NCI-H2227 (cell line): ENCODE data around the gene STAP2.
"Not testable (repeated sequence)": the region's sequence is repeated elsewhere in the genome, so short reads cannot be mapped to it uniquely, and the experiment has no call there.

Experiments
- DNase-seq: peaks from one replicate; lab custom pipeline; 2025; ENCODE audit not compliant: unreplicated experiment; lab: John Stamatoyannopoulos, UW

STAP2 gene

GRCh38 chr19:4301590-4302242 lies 36.9 kb downstream of the STAP2 start:
- DNase-seq: no peak

DNA sequence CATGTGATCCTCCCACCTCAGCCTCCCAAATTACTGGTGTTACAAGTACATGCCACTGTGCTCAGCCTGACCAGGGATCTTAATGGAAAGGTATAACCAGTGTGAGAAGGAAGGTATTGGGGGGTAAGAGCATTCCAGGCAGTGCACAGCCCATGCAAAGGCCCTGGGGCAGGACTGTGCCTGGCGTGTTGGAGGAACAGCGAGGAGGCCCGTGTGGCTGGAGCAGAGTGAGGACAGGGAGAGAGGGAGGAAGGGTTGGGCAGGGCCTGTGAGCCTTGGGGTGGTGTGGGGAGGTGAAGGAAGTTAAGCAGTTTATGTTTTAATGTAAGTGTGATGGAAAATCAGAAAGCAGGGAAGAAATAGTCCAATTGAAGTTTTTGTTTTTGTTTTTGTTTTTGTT lies 38.0 kb downstream of the STAP2 start:
- no peak for DNase-seq

DNA sequence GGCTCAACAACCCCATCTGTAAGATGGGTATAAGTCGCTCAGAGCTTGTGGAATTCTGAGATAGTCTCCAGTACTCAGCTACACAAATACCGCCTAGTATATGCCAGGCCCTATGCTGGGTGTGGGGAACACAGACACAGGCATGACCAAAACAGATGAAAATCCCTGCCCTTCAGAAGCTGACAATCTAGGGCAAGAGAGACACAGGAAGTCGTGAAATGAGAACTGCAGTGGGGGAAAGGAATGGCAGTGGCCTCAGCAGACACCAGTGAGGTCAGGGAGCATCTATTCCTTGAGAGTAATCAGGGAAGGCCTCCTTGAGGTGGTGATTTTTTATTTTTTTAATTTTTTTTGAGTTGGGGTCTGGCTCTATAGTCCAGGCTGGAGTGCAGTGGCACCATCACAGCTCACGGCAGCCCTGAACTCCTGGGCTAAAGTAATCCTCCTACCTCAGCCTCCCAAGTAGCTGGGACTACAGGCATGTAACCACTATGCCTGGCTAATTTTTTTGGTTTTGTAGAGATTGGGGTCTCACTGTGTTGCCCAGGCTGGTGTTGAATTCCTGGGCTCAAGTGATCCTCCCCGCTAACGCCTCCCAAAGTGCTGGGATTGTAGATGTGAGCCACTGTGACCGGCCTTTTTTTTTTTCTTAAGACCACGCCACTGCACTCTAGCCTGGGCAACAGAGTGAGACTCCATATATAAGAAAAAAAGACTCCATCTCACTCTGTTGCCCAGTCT lies 39.6 kb downstream of the STAP2 start:
- no peak for DNase-seq

DNA sequence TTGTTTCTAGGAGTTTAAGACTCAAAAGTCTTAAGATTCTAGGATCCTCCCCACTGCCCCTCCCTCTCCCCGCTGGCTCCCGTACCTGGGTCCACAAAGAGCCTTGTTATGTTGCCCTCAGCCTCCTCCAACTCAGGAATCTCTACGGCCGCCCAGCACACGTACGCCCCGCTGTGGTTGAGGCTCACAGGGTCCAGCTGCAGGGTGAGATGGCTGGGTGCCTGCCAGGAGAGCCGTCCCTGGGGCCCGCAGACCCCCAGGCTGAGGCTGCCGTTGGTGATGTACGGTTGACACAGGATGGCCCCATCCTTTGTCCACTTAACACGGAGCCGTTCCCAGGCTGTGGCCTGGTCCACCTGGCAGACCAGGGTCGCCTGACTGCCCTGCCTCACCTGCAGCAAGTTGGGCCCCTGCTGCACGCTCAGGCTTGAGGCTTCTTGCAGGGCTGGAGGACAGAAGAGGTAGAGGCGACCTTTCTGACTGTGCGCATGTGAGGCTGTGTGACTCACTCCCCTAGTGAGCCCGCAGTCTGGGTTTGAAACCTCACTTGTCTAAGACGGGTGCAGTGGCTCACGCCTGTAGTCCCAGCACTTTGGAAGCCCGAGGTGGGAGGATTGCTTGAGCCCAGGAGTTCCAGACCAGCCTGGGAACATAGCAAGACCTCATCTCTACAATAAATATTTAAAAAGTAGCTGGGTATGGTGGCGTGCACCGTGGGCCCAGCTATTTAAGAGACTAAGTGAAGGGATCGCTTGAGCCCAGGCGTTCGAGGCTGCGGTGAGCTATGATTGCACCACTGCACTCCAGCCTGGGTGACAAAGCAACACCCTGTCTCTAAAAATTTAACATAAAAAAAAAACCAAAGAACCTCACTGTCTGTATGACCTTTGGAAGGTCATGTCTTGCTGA lies 40.5 kb downstream of the STAP2 start:
- no peak for DNase-seq

DNA sequence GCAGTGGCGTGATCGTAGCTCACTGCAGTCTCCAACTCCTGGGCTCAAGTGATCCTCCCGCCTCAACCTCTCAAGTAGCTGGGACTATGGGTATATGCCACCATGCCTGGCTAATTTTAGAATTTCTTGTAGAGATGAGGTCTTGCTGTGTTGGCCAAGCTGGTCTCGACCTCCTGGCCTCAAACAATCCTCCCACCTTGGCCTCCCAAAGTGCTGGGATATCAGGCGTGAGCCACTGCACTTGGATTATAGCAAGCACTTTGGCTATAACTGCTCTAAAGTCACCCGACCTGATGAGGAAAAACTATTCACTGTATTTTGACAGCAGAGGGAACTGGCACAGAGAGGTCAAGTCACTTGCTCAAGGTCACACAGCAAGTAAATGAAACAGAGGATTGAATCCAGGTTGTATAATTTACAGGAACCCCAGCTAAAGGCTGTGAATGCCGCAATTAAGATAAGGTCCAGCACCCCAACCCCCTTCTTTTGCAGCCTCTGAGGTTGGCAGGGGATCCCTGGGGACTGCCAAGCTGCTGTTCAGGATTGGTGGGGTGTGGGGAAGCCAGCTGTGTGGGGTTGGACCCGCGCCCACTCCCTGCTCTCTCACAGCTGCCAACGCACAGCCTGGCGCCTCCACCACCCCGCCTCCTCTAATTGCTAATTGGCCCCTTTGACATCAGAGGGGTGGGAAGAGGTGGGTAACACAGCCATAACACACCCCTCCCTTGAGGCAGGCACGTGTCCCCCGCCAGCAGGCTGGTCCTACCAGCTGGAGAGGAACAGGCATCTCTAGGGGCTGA lies 42.5 kb downstream of the STAP2 start:
- peak; percentile 77 for DNase-seq

GRCh38 chr19:4294389-4294788 lies 44.2 kb downstream of the STAP2 start:
- DNase-seq: no peak

DNA sequence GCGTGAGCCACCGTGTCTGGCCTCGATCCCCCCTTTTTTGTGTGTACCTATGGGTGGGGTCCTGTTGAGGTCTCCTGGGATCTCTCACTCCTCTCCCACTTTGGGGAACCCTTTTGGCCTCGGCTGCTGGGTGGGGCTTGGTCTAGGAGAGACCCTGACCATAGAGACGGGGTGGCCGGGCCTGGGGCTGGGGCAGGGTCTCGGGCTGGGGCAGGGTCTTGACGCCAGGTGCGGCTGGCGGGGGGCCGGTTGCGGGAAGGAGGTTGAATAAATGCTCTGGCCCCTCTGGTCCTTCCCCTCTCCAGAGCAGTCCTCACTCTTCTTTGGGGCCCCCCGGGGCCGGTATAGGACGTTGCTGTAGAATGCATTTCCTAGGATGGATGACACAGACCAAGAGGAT lies 46.1 kb downstream of the STAP2 start:
- DNase-seq: no peak

- DNase-seq: no peak
Observed at GRCh38 chr19:4291184-4291732, 47.4 kb downstream of the STAP2 start.

GRCh38 chr19:4288091-4288777 lies 50.4 kb downstream of the STAP2 start:
- no peak for DNase-seq

GRCh38 chr19:4286141-4286540 lies 52.5 kb downstream of the STAP2 start:
- not testable (repeated sequence) for DNase-seq

DNA sequence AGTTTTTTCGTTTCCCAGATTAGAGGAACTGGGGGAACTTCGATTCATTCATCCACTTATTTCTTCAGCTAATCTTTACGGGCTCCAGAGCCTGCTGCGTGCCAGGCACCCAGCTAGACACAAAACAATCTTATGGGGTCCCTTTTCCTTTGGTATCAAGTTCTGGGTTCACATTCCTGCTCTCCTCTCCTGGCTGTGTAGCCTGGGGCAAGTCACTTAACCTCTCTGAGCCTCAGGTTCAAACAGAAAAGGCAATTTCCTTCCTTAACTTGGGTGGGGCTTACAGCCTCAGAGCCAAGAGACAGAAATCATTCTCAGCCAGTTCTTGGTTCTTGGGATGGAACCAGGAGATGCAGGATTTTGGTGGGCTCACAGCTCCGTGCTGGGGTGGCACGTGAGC lies 53.7 kb downstream of the STAP2 start:
- DNase-seq: no peak

DNA sequence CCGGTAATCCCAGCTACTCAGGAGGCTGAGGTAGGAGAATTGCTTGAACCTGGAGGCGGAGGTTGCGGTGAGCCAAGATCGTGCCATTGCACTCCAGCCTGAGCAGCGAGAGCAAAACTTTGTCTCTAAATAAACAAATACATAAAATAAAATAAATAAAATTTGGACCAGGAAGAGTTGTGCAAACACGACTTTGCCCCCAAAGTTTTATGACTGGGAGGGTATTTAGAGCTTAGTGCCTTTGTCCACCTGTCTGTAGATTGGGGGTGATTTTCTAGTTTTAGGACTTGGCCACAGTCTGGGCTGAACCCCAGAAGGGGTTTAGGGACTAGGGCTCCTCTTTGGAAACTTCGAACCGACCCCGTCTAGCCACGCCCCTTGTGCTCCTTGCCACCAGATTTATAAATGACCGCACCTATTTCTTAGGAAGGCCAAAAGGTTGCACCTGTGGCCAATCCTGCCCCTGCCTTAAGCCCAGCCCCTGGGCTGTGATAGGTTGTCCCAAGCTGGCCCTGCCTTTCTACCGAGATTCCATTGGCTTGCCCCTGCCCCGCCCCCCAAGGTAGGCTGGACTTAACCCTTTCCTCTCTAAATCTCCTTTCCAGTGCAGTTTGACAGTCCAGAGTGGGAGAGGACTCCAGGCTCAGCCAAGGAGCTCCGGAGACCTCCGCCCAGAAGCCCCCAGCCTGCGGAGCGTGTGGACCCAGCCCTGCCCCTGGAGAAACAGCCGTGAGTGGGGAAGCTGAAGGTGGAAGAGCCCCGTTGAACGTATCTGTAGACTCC lies 54.3 kb downstream of the STAP2 start:
- no peak for DNase-seq

DNA sequence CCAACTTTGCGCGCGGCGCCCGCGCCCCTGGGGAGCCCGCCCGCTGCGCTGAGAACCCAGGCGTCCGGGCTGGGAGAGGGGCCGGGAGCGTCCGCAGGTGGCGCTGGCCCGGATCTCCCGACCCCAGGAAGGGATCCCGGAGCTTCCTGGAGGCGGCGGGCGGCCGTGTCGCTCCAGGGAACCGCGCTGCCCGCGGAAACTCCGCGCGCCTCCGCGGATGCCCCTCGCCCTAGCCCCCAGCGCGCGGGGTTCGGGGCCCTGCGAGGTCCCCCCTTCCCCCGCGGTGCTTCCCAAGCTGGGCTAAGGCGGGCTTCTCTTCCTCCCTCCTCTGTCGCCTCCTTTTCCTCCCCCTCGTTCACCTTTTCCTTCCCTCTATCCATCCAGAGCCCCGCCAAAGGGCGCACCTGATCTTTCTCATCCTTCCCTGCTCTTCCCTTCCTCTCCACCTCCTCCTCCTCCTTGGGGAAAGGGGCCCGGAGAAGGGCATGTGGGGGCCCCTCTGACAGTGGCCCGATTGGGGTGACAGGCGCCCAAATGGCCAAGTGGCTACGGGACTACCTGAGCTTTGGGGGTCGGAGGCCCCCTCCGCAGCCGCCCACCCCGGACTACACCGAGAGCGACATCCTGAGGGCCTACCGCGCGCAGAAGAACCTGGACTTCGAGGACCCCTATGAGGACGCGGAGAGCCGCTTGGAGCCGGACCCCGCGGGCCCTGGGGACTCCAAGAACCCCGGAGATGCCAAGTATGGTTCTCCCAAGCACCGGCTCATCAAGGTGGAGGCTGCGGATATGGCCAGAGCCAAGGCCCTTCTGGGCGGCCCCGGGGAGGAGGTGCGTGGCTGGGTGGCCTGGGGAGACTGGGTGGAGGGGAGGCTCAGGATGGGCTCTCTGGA lies 58.9 kb downstream of the STAP2 start:
- no peak for DNase-seq

DNA sequence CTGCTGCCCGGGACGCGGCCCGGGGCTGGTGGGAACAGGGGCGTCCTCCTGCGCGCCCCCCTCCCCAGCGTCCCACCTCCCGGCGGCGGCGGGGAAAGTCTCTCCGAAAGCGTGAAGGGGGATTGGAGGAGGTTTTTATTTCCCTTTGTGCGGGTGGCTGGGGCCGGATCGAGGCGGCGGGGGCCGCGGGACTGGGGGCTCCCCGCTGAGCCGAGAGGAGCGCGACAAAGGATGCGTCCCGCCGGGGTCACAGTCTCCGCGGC lies 59.4 kb downstream of the STAP2 start:
- DNase-seq: no peak

DNA sequence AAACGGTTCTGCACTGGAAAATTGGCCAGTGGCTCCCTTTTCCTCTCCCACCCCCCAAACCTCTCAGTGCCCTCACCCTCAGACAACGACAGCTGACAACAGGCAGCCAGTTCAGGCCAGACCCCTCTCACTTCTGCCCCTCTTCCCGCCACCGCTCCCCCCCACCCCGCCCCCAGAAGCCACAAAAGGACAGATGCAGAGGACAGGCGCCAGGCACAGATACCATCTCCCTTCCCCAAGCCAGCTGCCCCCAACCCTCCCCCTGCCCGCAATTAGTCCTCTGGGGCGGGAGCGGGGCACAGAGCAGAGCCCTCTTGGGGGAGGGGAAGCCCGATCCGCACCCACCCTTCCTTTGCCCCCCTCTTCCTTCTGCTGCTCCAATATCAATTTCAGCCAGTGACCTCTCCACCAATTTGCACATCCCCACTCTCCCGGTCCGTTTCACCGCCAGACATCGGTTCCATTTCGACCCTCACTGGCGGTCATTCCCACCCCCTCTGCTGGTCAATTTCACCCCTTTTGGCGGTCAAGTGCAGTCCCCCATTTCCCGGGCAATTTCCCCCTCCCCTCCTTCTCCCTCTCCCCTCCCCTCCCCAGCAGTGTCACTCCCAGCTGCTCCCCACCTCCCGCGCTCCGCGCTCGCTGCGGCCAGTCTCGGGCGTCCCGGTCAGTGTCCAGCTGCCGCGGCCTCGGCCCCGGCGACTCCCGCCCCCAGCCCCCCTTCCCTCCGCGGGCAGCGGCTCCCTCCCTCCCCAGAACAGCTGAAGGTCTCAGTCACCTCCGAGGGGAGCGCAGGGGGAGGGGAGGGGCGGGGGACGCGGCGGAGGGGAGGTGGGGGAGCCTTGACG lies 60.0 kb downstream of the STAP2 start, which contains the start of gene SHD:
SHD (plus strand) TSS at position 848 of the 848 bp plus-strand sequence. CDS start 798 bp downstream, outside the sequence.
- no peak for DNase-seq

DNA sequence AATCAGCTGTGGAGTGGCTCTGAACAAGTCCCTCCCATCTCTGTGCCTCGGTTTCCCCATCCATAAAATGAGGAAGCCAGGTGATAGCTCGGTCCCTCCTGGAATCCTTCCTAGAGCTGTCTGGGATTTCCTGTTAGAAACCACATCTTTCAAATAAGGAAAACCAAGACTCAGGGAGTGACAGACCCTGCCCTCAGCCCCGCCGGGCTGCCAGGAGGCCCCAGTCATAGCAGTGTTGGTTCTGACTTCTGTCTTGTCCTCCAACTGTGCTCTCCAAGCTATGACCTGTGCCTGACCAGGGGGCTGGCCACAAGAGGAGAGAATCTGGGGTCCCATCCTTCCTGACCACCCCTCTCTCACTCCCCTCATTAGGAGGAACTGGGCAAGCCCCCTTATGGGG lies 60.6 kb downstream of the STAP2 start:
- DNase-seq: no peak

- DNase-seq: peak; percentile 83
Observed at GRCh38 chr19:4277191-4277696, 61.4 kb downstream of the STAP2 start.
